ENCODE measurements around the gene CEP68.
A peak's percentile ranks its signal among the peaks of the same experiment; 100 is the strongest.
"Not testable (repeated sequence)": the region's sequence is repeated elsewhere in the genome, so short reads cannot be mapped to it uniquely, and the experiment has no call there.

CEP68 gene

GRCh38 chr2:65032019-65032975, 23.9 kb upstream of the CEP68 start:
- DNase-seq = no peak

DNA sequence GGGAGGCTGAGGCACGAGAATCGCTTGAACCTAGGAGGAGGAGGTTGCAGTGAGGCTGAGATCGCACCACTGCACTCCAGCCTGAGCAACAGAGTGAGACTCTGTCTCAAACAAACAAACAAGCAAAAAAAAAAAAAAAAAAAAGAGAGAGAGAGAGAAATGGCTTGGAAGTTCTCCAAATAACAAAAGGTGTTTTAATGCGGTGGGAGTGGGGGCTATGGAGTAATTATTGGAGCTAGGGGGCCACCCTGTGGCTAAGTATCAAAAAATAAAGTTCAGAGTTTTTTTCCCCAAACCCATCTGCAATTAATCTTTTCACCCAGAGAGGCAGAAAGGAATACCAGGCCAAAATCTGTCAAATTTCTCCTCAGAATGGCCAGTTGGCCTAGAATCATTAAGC, 23.0 kb upstream of the CEP68 start:
- DNase-seq = peak; percentile 31

DNA sequence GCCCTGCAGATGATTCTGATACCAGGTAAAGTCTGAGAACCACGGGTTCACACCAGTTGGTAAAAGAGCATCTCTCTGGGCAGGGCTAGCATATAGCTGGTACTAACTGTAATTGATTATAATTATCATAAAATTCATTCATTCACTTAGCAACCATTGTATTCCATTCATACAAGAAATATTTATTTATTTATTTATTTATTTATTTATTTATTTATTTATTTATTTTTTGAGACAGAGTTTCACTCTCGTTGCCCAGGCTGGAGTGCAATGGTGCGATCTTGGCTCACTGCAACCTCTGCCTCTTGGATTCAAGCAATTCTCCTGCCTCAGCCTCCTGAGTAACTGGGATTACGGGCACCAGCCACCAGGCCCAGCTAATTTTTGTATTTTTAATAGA, 22.5 kb upstream of the CEP68 start:
- DNase-seq = not testable (repeated sequence)

GRCh38 chr2:65035351-65035943, 20.8 kb upstream of the CEP68 start:
- DNase-seq = no peak

- no peak for DNase-seq
These were observed 19.0 kb upstream of the CEP68 start for GRCh38 chr2:65037178-65037577.

DNA sequence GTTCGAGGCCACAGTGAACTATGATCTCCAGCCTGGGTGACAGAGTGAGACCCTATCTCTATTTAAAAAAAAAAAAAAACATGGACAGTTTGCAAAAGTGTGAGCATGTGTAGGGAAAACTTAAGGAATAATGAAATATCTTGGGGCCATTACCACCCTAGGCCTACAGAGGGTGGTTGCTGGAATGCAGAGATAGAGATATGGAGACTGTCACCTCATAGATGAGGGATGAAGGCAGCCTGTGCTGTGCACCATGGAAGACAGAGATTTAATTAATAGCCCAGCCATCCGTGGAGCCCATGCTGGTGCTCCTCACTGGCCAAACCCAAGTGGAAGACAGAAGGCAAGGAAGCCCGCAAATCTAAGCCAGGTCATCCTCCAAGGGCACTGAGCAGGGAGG, 16.6 kb upstream of the CEP68 start:
- DNase-seq = no peak

GRCh38 chr2:65040400-65041261, 15.6 kb upstream of the CEP68 start:
- DNase-seq = peak; percentile 90

DNA sequence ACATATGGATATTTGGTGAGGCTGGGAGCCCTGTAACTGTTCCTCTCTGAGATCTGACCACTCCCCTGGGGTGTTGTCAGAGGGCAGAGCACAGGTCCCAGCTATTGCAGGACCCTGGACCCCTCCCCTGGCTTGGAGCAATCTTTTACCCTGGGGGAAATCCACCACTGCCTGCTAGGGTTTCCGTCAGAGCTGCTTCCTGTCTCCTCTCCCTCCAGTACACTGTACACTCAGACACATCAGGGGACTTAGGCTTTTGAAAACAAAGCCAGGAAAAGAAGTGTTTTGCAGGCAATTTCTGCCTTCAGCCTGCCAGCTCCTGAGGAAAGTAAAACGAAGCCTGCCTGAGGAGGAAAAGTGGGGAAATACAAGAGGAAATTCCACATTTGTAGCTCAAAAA, 13.2 kb upstream of the CEP68 start:
- no peak for DNase-seq

DNA sequence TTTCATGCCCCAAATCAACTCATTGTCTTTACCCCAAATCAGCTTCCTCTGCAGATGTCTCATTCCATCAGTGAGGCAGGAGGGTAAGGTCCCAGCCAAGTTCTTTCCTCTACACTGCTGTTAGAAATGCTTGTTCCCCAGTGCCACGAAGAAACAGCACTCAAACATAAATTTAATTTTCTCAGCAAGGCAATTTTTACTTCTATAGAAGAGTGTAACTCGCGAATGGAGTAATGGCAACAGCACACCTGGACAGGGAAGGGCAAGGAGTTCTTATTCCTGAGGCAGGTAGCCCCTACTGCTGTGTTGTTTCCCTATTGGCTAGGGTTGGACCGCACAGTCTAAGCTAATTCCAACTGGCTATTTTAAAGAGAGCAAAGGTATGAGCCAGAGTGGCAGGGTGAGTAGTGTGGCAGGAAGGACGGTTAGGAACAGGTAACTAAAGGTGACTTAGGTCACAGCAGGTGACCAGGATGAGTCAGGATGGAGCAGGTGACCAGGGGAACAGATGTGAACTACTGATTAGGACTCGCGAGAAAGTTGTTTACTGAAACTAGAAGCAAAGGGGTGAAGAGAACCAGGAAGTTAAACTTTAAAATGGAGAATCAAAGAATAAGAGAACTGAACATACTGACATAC, 12.0 kb upstream of the CEP68 start:
- no peak for DNase-seq

GRCh38 chr2:65045651-65046050, 10.6 kb upstream of the CEP68 start:
- DNase-seq = no peak

DNA sequence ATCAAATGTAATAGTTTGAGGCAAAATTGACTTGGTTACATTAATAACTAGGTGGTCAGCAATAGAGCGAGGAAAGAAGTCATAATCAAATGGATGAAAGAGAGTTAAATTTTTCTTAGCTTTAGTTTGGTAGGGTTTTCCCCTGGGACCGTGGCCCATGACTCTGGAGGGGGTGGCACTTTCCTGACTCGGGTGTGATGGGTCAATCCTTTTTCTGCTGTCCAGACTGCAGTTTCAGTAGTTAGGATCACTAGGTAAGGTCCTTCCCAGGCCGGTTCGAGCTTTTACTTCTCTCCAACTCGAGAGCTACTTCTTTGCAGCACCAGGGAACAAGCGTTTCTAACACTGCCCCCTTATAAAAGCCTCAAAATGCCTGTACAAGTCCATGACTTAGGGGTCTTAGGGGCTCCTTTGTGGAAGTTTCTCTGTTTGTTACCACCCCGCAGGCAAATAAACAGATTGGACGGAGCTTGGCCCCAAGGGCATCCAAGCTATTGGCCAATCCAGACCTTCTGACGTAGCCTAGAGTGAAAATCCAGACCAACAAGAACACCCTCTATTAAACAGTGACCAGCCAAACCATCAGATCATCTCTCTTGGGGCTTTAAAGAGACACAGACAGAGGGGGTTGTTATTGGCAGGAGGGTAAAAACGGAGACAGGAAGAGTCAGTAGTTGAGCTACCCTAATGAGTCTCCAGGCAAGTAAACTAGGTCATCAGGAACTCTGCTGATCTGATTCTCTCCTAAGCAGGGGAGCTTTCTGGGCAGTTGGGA, 9.4 kb upstream of the CEP68 start:
- DNase-seq = no peak

GRCh38 chr2:65049010-65049639, 7.1 kb upstream of the CEP68 start:
- DNase-seq = peak; percentile 49

- DNase-seq = no peak
These were observed 5.3 kb upstream of the CEP68 start for GRCh38 chr2:65050931-65051330.

- peak; percentile 87 for DNase-seq
These were observed 3.0 kb upstream of the CEP68 start for GRCh38 chr2:65053199-65053598.

DNA sequence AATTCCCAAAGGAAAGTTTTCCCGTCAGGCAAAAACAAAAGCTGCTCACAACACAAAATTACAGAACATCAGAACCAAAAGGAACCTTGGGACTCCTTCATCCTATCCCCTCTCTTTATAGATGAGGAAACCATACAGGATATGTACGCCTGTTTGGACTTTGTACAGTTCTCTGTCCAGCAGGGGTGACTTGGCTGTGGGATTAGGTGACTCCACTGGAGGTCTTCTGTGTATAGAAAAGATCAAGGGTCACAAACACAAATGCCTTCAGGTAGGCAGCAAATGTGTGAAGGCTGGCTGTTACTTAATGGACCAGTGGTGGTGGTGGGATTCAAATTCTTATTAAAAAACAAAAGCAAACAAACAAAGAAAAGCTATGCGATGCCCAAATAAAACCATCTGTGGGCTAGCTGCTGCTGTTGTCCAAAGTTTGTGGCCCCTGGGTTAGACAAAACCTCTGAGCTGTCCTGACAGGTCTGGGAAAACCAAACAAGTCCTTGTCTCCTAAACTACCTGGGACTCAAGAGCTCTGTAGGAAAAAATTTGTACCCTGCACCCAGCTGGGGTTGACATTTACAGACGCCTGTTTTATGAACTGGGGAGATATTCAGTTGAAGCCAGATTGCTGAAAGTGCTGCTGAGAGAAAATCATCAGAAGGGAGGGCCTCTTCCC, 1.3 kb upstream of the CEP68 start:
- peak; percentile 33 for DNase-seq

- DNase-seq = no peak
These were observed 598 bp upstream of the CEP68 start for GRCh38 chr2:65055422-65056214.

DNA sequence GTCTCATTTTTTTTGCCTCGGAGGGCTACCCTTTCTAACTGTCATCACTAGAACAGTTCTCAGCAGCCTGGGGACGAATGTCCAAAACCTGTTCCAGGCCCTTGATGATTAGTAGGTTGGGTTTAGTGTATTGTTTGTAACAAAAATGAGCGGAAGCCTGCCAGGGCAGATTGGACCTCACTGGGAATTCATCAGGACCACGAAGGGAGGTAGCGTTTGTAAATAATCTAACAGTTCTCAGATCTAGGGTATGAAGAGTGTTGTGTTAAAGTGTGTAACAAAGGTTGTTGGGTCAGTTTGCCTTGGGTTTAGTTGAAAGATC, 799 bp downstream of the CEP68 start:
- no peak for DNase-seq

- DNase-seq = peak; percentile 50
These were observed 1.3 kb downstream of the CEP68 start for GRCh38 chr2:65057391-65058052.

- DNase-seq = no peak
These were observed 2.9 kb downstream of the CEP68 start for GRCh38 chr2:65059071-65059470.

Data from inflammatory macrophage treated with lipopolysaccharide for 4 hours (primary cell).